ENCODE results near the gene NOL9. TPM values are rescaled to one million over a fixed set of nuclear protein-coding genes. Genes with fewer than 3 reads are reported as not detected.

Gene NOL9
- polyA plus RNA-seq (2013, experiment 1 of 2) = 7.3 TPM
- polyA plus RNA-seq (2013, experiment 2 of 2) = 7.3 TPM

DNA sequence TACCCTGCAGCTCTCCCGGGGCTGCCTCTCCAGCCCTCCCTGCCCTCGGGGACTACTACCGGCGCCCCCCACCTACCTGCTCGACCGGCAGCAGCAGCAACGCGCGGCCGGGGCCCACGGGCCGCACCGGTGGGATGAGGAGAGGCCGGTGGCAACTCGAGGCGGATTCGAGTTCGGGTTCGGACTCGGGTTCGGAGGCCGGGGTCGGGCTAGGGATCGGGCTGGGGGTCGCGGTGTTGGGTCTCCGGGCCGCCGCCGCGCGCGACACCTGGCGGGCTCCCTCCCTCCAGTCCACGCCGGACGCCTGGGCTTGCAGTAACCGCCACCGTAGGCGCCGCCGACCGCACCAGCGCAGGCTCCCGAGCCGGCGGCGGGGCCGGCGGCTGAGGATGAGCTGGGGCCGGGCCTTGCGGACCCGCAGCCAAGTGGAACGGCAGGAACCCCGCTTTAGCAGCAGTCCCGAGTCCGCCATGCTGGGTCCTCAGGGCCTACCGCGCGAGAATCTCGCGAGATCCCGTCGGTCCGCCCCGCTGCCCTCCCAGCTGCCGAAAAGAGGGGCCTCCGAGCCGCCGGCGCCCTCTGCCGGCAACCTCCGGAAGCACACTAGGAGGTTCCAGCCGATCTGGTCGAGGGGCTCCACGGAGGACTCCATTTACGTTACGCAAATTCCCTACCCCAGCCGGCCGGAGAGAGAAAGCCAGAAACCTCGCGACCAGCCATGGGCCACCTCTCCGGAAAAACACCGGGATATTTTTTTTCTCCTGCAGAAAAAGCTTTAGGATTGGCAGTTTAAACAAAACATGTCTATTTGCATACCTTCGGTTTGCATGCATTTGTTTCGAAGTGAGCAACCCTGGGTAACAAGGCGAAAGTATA is at the start of gene NOL9:
NOL9 (minus strand) TSS at position 483 of the 876 bp plus-strand sequence; CDS start at position 472, 11 bp downstream.
- 3% methylated on average over 77 of the region's 87 CpGs for WGBS
- peak; percentile 92 for DNase-seq
- Histone ChIP-seq H2BK15ac (ENCODE audit: low read depth, poor library complexity, severe bottlenecking) (no peak within 1 kb of the TSS), H2AK5ac (ENCODE audit: low read length, severe bottlenecking) (no peak within 1 kb of the TSS), H3K27me3 (ENCODE audit: control insufficient read depth in 1 of 2, insufficient read depth in 1 of 2, low read length in 2 of 2) (no peaks in the 10 kb centered on the region), H2AFZ (ENCODE audit: low read depth, low read length) (peak within 1 kb of the TSS; percentile 48), H3K79me1 (replicated peaks; ENCODE audit: low read length, poor library complexity, severe bottlenecking) (peaks cover 9% of the 10 kb centered on the region), H4K91ac (ENCODE audit: low read length) (peak within 1 kb of the TSS; percentile 72), H3K14ac (ENCODE audit: low read length in 2 of 2) (peak within 1 kb of the TSS; percentile 27 to 77), H3K4me2 (ENCODE audit: low read length, poor library complexity, severe bottlenecking) (peak within 1 kb of the TSS; percentile 97), H3K23ac (ENCODE audit: low read length in 2 of 2) (peak within 1 kb of the TSS in 1 of 2 experiments; percentile 68), H2BK5ac (ENCODE audit: low read depth, low read length, poor library complexity, severe bottlenecking) (no peak within 1 kb of the TSS), H3K4me3 (ENCODE audit: insufficient read depth in 1 of 2, low read depth in 1 of 2, low read length in 2 of 2) (peak within 1 kb of the TSS; percentile 93 to 95), H4K8ac (ENCODE audit: low read length) (peak within 1 kb of the TSS; percentile 97), H3K18ac (ENCODE audit: low read depth in 1 of 2, low read length in 2 of 2) (peak within 1 kb of the TSS; percentile 93 to 99), H2BK120ac (ENCODE audit: low read depth, low read length) (peak within 1 kb of the TSS; percentile 91), H3K4ac (ENCODE audit: low read depth in 1 of 2, low read length in 2 of 2) (peak within 1 kb of the TSS; percentile 85 to 98), H2BK12ac (ENCODE audit: low read length in 2 of 2) (peak within 1 kb of the TSS in 1 of 2 experiments; percentile 23), H3K9me3 (ENCODE audit: control insufficient read depth, low read length) (no peaks in the 10 kb centered on the region), H3K9ac (ENCODE audit: low read length) (peak within 1 kb of the TSS; percentile 95), H3K27ac (ENCODE audit: low read length, poor library complexity, severe bottlenecking) (no peak within 1 kb of the TSS), H3K36me3 (ENCODE audit: control insufficient read depth in 1 of 2, insufficient read depth in 2 of 2, low read depth in 1 of 2, low read length in 2 of 2) (peaks cover 9 to 14% of the 10 kb centered on the region in 2 experiments), H3K4me1 (ENCODE audit: control insufficient read depth, insufficient read depth, low read depth, low read length) (peaks cover 10% of the 10 kb centered on the region)

- 2% methylated on average over 30 of the region's 36 CpGs for WGBS
- H3K9ac ChIP-seq (ENCODE audit: low read length) = peak overlapping the region; percentile 100
- DNase-seq = peak; percentile 92
Measured at GRCh38 chr1:6603238-6603914, 49.1 kb upstream of the NOL9 start.

GRCh38 chr1:6602669-6603237 is 48.4 kb upstream of the NOL9 start, which contains the start of gene KLHL21:
Gene KLHL21 (minus strand): TSS chr1:6602869. CDS start chr1:6602817, 52 bp downstream.
- H3K79me1 ChIP-seq (replicated peaks; ENCODE audit: low read length, poor library complexity, severe bottlenecking) = peaks cover 11% of the 10 kb centered on the region
- H2BK5ac ChIP-seq (ENCODE audit: low read depth, low read length, poor library complexity, severe bottlenecking) = peak within 1 kb of the TSS; percentile 81
- H3K4me1 ChIP-seq (ENCODE audit: control insufficient read depth, insufficient read depth, low read depth, low read length) = peaks cover 38% of the 10 kb centered on the region
- peak within 1 kb of the TSS; percentile 89 to 95 for H3K4me3 ChIP-seq (ENCODE audit: insufficient read depth in 1 of 2, low read depth in 1 of 2, low read length in 2 of 2)
- under 1% methylated on average over 58 of the region's 84 CpGs for WGBS
- H3K9me3 ChIP-seq (ENCODE audit: control insufficient read depth, low read length) = no peaks in the 10 kb centered on the region
- peak within 1 kb of the TSS; percentile 68 for H2AFZ ChIP-seq (ENCODE audit: low read depth, low read length)
- H2BK12ac ChIP-seq (ENCODE audit: low read length in 2 of 2) = peak within 1 kb of the TSS; percentile 42 to 95
- H3K18ac ChIP-seq (ENCODE audit: low read depth in 1 of 2, low read length in 2 of 2) = peak within 1 kb of the TSS; percentile 77 to 99
- peak within 1 kb of the TSS; percentile 53 to 100 for H3K23ac ChIP-seq (ENCODE audit: low read length in 2 of 2)
- peak within 1 kb of the TSS; percentile 76 to 96 for H3K4ac ChIP-seq (ENCODE audit: low read depth in 1 of 2, low read length in 2 of 2)
- H3K14ac ChIP-seq (ENCODE audit: low read length in 2 of 2) = peak within 1 kb of the TSS in 1 of 2 experiments; percentile 100
- peaks cover 12 to 14% of the 10 kb centered on the region in 2 experiments for H3K36me3 ChIP-seq (ENCODE audit: control insufficient read depth in 1 of 2, insufficient read depth in 2 of 2, low read depth in 1 of 2, low read length in 2 of 2)
- H4K8ac ChIP-seq (ENCODE audit: low read length) = peak within 1 kb of the TSS; percentile 73
- H3K4me2 ChIP-seq (ENCODE audit: low read length, poor library complexity, severe bottlenecking) = peak within 1 kb of the TSS; percentile 97
- peak within 1 kb of the TSS; percentile 100 for H3K9ac ChIP-seq (ENCODE audit: low read length)
- H2AK5ac ChIP-seq (ENCODE audit: low read length, severe bottlenecking) = peak within 1 kb of the TSS; percentile 72
- peak within 1 kb of the TSS; percentile 73 for H2BK15ac ChIP-seq (ENCODE audit: low read depth, poor library complexity, severe bottlenecking)
- peak within 1 kb of the TSS; percentile 91 for H2BK120ac ChIP-seq (ENCODE audit: low read depth, low read length)
- peak; percentile 90 for DNase-seq
- peak within 1 kb of the TSS; percentile 87 for H4K91ac ChIP-seq (ENCODE audit: low read length)
- peak within 1 kb of the TSS; percentile 97 for H3K27ac ChIP-seq (ENCODE audit: low read length, poor library complexity, severe bottlenecking)
- no peaks in the 10 kb centered on the region for H3K27me3 ChIP-seq (ENCODE audit: control insufficient read depth in 1 of 2, insufficient read depth in 1 of 2, low read length in 2 of 2)

More at GRCh38 chr1:6603238-6603914, 49.1 kb upstream of the NOL9 start:
- Histone ChIP-seq H3K4me2 (ENCODE audit: low read length, poor library complexity, severe bottlenecking) (peak overlapping the region; percentile 76), H3K27me3 (ENCODE audit: control insufficient read depth in 1 of 2, insufficient read depth in 1 of 2, low read length in 2 of 2) (no peaks in the 10 kb centered on the region), H3K23ac (ENCODE audit: low read length in 2 of 2) (peak overlapping the region; percentile 53 to 97), H3K4me1 (ENCODE audit: control insufficient read depth, insufficient read depth, low read depth, low read length) (peaks cover 38% of the 10 kb centered on the region), H3K4me3 (ENCODE audit: insufficient read depth in 1 of 2, low read depth in 1 of 2, low read length in 2 of 2) (peak overlapping the region; percentile 76 to 89), H3K27ac (ENCODE audit: low read length, poor library complexity, severe bottlenecking) (peak overlapping the region; percentile 97), H3K4ac (ENCODE audit: low read depth in 1 of 2, low read length in 2 of 2) (peak overlapping the region; percentile 7 to 92), H2BK120ac (ENCODE audit: low read depth, low read length) (peak overlapping the region; percentile 91), H2AFZ (ENCODE audit: low read depth, low read length) (peak overlapping the region; percentile 0), H2BK12ac (ENCODE audit: low read length in 2 of 2) (peak overlapping the region in 1 of 2 experiments; percentile 86), H4K91ac (ENCODE audit: low read length) (peak overlapping the region; percentile 87), H4K8ac (ENCODE audit: low read length) (peak overlapping the region; percentile 73), H2BK15ac (ENCODE audit: low read depth, poor library complexity, severe bottlenecking) (peak overlapping the region; percentile 73), H3K36me3 (ENCODE audit: control insufficient read depth in 1 of 2, insufficient read depth in 2 of 2, low read depth in 1 of 2, low read length in 2 of 2) (peaks cover 9 to 11% of the 10 kb centered on the region in 2 experiments), H3K18ac (ENCODE audit: low read depth in 1 of 2, low read length in 2 of 2) (peak overlapping the region; percentile 71 to 91), H3K79me1 (replicated peaks; ENCODE audit: low read length, poor library complexity, severe bottlenecking) (peaks cover 8% of the 10 kb centered on the region), H2BK5ac (ENCODE audit: low read depth, low read length, poor library complexity, severe bottlenecking) (peak overlapping the region; percentile 81), H2AK5ac (ENCODE audit: low read length, severe bottlenecking) (peak overlapping the region; percentile 72), H3K14ac (ENCODE audit: low read length in 2 of 2) (peak overlapping the region in 1 of 2 experiments; percentile 56), H3K9me3 (ENCODE audit: control insufficient read depth, low read length) (no peaks in the 10 kb centered on the region)
